ENCODE measurements around the gene ARHGEF17.
A peak's percentile ranks its signal among the peaks of the same experiment; 100 is the strongest.

ARHGEF17 gene

DNA sequence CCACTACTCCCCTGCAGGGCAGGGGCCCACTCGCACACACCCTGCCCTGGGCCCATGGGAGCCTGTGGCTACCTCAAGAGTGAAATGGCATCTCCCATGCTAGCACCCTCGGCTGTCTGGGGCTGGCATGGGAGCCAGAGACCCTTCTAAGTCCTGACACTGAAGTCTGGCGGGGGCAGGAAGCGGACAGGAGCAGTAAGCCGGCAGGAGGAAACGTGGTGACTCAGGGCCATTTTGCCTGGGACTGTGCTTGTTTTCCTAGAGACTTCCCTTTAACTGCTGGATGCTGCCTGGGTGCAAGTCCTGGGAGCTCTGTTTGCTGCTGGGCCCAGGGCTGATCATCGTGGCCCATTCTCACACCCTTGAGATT lies 84.9 kb downstream of the ARHGEF17 start:
- Histone ChIP-seq H3K4me3 (ENCODE audit: insufficient read length, low read depth) (no peak overlapping the region), H3K27me3 (ENCODE audit: insufficient read depth, insufficient read length) (no peaks in the 10 kb centered on the region), H3K4me1 (ENCODE audit: insufficient read depth, insufficient read length) (peaks cover 5% of the 10 kb centered on the region), H3K36me3 (ENCODE audit: insufficient read depth, insufficient read length, low read length) (peaks cover 89% of the 10 kb centered on the region), H3K9ac (ENCODE audit: insufficient read length, low read depth) (no peak overlapping the region), H3K9me3 (ENCODE audit: insufficient read depth, low read length) (no peaks in the 10 kb centered on the region)
- TF ChIP-seq SUZ12 (IDR thresholded peaks at IDR 0.05; ENCODE audit: extremely low read depth, insufficient read depth, insufficient read length) (no peak), YY1 (IDR thresholded peaks at IDR 0.05; ENCODE audit: insufficient read depth, insufficient read length) (no peak), ZNF274 (IDR thresholded peaks at IDR 0.05; ENCODE audit: low read depth, low read length) (no peak)
- no peak for DNase-seq (ENCODE audit: low read depth, low spot score)

- no peaks in the 10 kb centered on the region for H3K9me3 ChIP-seq (ENCODE audit: insufficient read depth, low read length)
- no peak overlapping the region for H3K4me3 ChIP-seq (ENCODE audit: insufficient read length, low read depth)
- peak overlapping the region; percentile 39 for H3K9ac ChIP-seq (ENCODE audit: insufficient read length, low read depth)
- peaks cover 10% of the 10 kb centered on the region for H3K4me1 ChIP-seq (ENCODE audit: insufficient read depth, insufficient read length)
- TF ChIP-seq YY1 (IDR thresholded peaks at IDR 0.05; ENCODE audit: insufficient read depth, insufficient read length) (no peak), ZNF274 (IDR thresholded peaks at IDR 0.05; ENCODE audit: low read depth, low read length) (no peak), SUZ12 (IDR thresholded peaks at IDR 0.05; ENCODE audit: extremely low read depth, insufficient read depth, insufficient read length) (no peak)
- DNase-seq (ENCODE audit: low read depth, low spot score), result peak; percentile 71
- peaks cover 89% of the 10 kb centered on the region for H3K36me3 ChIP-seq (ENCODE audit: insufficient read depth, insufficient read length, low read length)
- no peaks in the 10 kb centered on the region for H3K27me3 ChIP-seq (ENCODE audit: insufficient read depth, insufficient read length)
Observed at GRCh38 chr11:73393479-73394415, 85.7 kb downstream of the ARHGEF17 start.

DNA sequence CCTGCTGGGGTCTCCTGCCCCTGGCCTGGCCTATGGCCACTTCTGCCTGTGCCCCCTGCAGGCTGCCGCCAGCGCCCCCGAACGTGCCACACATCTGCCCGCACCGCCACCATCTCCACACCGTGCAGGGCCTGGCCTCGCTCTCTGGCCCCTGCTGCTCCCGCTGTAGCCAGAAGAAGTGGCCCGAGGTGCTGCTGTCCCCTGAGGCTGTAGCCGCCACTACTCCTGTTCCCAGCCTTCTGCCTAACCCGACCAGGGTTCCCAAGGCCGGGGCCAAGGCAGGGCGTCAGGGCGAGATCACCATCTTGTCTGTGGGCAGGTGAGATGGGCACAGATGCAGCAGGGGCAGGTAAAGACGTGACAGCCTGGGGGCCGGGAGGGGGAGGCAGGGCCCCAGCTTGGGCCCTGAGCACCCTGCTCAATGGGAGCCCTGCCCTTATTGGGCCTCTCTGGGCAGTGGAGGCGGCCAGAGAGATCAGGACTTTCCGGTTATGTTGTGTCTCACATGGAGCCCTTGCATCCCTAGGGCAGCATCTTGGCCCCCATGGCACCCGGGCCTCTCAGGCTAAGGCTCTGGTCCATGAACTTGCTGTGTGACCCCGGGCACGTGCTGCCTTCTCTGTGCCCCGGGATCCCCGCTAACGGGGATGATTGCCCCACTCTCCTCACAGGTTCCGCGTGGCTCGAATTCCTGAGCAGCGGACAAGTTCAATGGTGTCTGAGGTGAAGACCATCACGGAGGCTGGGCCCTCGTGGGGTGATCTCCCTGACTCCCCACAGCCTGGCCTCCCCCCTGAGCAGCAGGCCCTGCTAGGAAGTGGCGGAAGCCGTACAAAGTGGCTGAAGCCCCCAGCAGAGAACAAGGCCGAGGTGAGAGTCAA lies 86.6 kb downstream of the ARHGEF17 start:
- TF ChIP-seq ZNF274 (IDR thresholded peaks at IDR 0.05; ENCODE audit: low read depth, low read length) (no peak), YY1 (IDR thresholded peaks at IDR 0.05; ENCODE audit: insufficient read depth, insufficient read length) (no peak), SUZ12 (IDR thresholded peaks at IDR 0.05; ENCODE audit: extremely low read depth, insufficient read depth, insufficient read length) (no peak)
- H3K36me3 ChIP-seq (ENCODE audit: insufficient read depth, insufficient read length, low read length), result peaks cover 88% of the 10 kb centered on the region
- no peak overlapping the region for H3K4me3 ChIP-seq (ENCODE audit: insufficient read length, low read depth)
- no peaks in the 10 kb centered on the region for H3K9me3 ChIP-seq (ENCODE audit: insufficient read depth, low read length)
- H3K27me3 ChIP-seq (ENCODE audit: insufficient read depth, insufficient read length), result no peaks in the 10 kb centered on the region
- no peak for DNase-seq (ENCODE audit: low read depth, low spot score)
- no peak overlapping the region for H3K9ac ChIP-seq (ENCODE audit: insufficient read length, low read depth)
- H3K4me1 ChIP-seq (ENCODE audit: insufficient read depth, insufficient read length), result peaks cover 13% of the 10 kb centered on the region

DNA sequence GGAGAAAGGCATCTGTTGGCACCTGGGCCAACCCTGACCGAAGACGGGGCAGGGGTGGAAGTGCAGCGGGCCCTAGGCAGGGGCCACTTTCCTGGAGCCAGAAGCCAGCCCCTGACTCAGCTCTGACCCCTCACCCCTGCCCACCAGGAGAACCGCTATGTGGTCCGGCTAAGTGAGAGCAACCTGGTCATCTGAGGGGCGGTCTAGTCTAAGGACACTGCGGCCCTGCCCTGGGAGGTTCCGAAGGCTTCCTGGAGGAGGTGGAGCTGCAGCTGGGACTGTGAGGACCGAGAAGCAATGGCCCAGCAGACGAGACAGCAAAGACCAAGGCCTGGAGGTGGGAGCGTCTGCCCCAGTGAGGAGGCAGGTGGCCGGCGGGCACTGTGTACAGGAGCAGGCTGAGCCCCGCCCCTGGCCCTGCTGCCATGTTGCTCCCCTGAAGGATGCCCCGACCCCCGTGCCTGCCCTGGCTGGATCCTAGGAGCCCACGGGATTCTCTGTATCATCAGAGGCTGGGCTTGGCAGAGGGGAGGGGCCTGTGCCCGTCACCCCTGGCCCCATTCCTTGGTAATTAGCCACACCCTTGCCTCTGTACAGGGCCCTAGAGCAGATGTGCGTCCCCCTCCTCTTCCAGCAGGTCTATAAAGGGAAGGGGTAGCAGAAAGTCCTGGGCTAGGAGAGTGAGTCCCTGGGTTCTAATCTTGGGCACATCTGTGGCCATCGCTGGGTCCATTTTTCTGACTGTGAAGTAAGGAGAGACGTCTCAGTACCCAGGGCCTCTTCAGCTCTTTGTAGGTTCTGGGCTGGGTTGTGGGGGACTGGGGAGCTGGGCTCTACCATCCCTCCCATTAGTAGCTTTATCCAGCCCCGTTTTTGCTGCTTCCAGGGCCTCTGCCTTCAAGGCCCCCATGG lies 87.5 kb downstream of the ARHGEF17 start:
- H3K9ac ChIP-seq (ENCODE audit: insufficient read length, low read depth), result no peak overlapping the region
- no peak for DNase-seq (ENCODE audit: low read depth, low spot score)
- H3K4me3 ChIP-seq (ENCODE audit: insufficient read length, low read depth), result no peak overlapping the region
- H3K4me1 ChIP-seq (ENCODE audit: insufficient read depth, insufficient read length), result peaks cover 13% of the 10 kb centered on the region
- no peaks in the 10 kb centered on the region for H3K9me3 ChIP-seq (ENCODE audit: insufficient read depth, low read length)
- no peaks in the 10 kb centered on the region for H3K27me3 ChIP-seq (ENCODE audit: insufficient read depth, insufficient read length)
- peaks cover 83% of the 10 kb centered on the region for H3K36me3 ChIP-seq (ENCODE audit: insufficient read depth, insufficient read length, low read length)
- TF ChIP-seq ZNF274 (IDR thresholded peaks at IDR 0.05; ENCODE audit: low read depth, low read length), result no peak
- TF ChIP-seq SUZ12 (IDR thresholded peaks at IDR 0.05; ENCODE audit: extremely low read depth, insufficient read depth, insufficient read length), result no peak
- no peak for TF ChIP-seq YY1 (IDR thresholded peaks at IDR 0.05; ENCODE audit: insufficient read depth, insufficient read length)

DNA sequence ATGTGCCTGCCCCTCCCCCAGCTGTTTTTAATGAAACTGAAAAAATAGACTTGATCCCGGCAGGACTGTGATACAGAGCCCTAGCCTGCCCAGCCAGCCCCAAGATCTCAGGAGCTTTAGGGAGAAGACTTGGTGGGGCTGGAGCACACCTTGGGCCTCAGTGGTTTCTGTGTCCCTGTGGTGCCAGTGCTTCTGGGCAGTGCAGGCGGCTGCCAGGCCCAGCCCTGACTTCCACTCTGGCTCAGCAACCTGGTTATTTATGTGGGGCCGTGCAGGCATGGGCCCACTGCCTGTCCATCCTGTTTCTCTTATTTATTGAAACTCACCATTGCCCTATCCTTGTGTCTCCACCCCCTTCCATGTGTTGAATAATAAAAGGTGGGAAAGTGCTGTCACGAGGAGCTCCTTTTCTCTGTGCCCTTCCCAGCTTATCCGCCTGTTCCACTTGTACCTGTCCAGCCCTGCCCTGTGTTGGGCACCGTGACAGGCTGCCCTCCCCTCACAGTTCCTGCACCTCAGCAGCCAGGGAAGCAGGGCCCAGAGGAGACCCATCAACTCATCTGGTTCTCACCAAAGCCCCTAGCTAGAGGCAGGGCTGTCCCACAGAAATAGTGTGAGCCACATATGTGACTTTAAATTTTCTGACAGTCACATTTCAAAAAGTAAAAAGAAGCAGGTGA lies 88.3 kb downstream of the ARHGEF17 start:
- Histone ChIP-seq H3K27me3 (ENCODE audit: insufficient read depth, insufficient read length) (no peaks in the 10 kb centered on the region), H3K9me3 (ENCODE audit: insufficient read depth, low read length) (no peaks in the 10 kb centered on the region), H3K9ac (ENCODE audit: insufficient read length, low read depth) (no peak overlapping the region), H3K4me1 (ENCODE audit: insufficient read depth, insufficient read length) (peaks cover 15% of the 10 kb centered on the region), H3K4me3 (ENCODE audit: insufficient read length, low read depth) (no peak overlapping the region), H3K36me3 (ENCODE audit: insufficient read depth, insufficient read length, low read length) (peaks cover 76% of the 10 kb centered on the region)
- no peak for TF ChIP-seq YY1 (IDR thresholded peaks at IDR 0.05; ENCODE audit: insufficient read depth, insufficient read length)
- DNase-seq (ENCODE audit: low read depth, low spot score), result no peak

DNA sequence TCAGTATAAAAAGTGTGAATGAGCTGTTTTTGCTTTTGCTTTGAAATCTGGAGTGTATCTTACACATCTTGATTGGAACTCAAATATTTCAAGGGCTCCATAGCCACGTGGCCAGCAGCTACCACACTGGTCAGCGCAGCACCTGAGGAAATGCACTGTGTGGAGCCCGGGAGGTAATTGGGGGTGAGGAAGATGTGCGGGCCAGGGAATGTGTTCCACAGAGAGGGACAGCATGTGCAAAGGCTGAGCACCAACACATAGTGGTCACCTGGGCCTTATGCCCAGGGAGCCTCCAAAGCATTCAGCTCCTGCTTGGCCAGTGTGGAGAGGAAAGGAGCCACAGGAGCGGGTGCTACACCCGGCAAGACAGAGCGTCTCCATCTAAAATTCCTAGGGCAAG lies 88.9 kb downstream of the ARHGEF17 start:
- Histone ChIP-seq H3K9ac (ENCODE audit: insufficient read length, low read depth) (no peak overlapping the region), H3K4me3 (ENCODE audit: insufficient read length, low read depth) (no peak overlapping the region), H3K4me1 (ENCODE audit: insufficient read depth, insufficient read length) (peaks cover 21% of the 10 kb centered on the region), H3K36me3 (ENCODE audit: insufficient read depth, insufficient read length, low read length) (peaks cover 73% of the 10 kb centered on the region), H3K9me3 (ENCODE audit: insufficient read depth, low read length) (no peaks in the 10 kb centered on the region), H3K27me3 (ENCODE audit: insufficient read depth, insufficient read length) (no peaks in the 10 kb centered on the region)
- DNase-seq (ENCODE audit: low read depth, low spot score), result no peak
- TF ChIP-seq YY1 (IDR thresholded peaks at IDR 0.05; ENCODE audit: insufficient read depth, insufficient read length) (no peak), SUZ12 (IDR thresholded peaks at IDR 0.05; ENCODE audit: extremely low read depth, insufficient read depth, insufficient read length) (no peak), ZNF274 (IDR thresholded peaks at IDR 0.05; ENCODE audit: low read depth, low read length) (no peak)
